HCT116 (cell line): Measurements from ENCODE around the gene EGR4.

Experiments used
- CEBPB ChIP-seq: IDR thresholded peaks from 2 replicates; pipeline ENCODE4 v1.6.1; 2012; ENCODE audit warnings: low read depth
- CTCF ChIP-seq, 3 experiments: fragments of 200-600 bp in 1 of 3; sonication (generic) in 1 of 3; IDR thresholded peaks in 2 of 3; conservative IDR thresholded peaks in 1 of 3; 2 replicates each; pipeline ENCODE4 v1.5.1; 2012 to 2017; ENCODE audit warnings: low read depth in 2 of 3, low read length in 2 of 3, antibody characterized with exemption in 1 of 3, borderline replicate concordance in 1 of 3, control low read depth in 1 of 3, mild to moderate bottlenecking in 1 of 3, mixed read lengths in 1 of 3, mixed run types in 1 of 3, moderate library complexity in 1 of 3; ENCODE audit not compliant: insufficient read depth in 1 of 3
- EZH2phosphoT487 ChIP-seq: fragments of 200-600 bp; IDR thresholded peaks from 2 replicates; pipeline ENCODE4 v1.6.1; 2018; ENCODE audit warnings: antibody characterized with exemption, borderline replicate concordance
- POLR2A ChIP-seq: IDR thresholded peaks from 2 replicates; pipeline ENCODE4 v1.7.0; 2011; ENCODE audit warnings: borderline replicate concordance; ENCODE audit not compliant: insufficient read depth, insufficient read length; ENCODE audit errors: extremely low read depth
- POLR2AphosphoS5 ChIP-seq: IDR thresholded peaks from 2 replicates; pipeline ENCODE4 v1.6.1; 2011; ENCODE audit warnings: mild to moderate bottlenecking, low read depth, low read length, moderate library complexity
- REST ChIP-seq: IDR thresholded peaks from 2 replicates; pipeline ENCODE4 v1.6.1; 2012; ENCODE audit warnings: low read depth
- SP1 ChIP-seq: IDR thresholded peaks from 2 replicates; pipeline ENCODE4 v1.6.1; 2012; ENCODE audit warnings: low read depth
- YY1 ChIP-seq: IDR thresholded peaks from 2 replicates; pipeline ENCODE4 v1.6.1; 2011; ENCODE audit warnings: low read length, low read depth, moderate library complexity, mild to moderate bottlenecking; ENCODE audit not compliant: insufficient replicate concordance; ENCODE audit errors: extremely low read depth
- ZNF274 ChIP-seq: fragments of 200-500 bp; sonication (Bioruptor generic); IDR thresholded peaks from 2 replicates; pipeline ENCODE4 v1.6.1; 2014; ENCODE audit warnings: mild to moderate bottlenecking, low read depth, low read length, inconsistent platforms

GRCh38 chr2:73250872-73251846, 42.2 kb downstream of the EGR4 start:
- TF ChIP-seq CEBPB: no peak
- TF ChIP-seq CTCF (IDR thresholded peaks at IDR 0.05 in 2 of 3, conservative IDR thresholded peaks at IDR 0.05 in 1 of 3; ENCODE audit: borderline replicate concordance in 1 of 3, insufficient read depth in 1 of 3, low read depth in 2 of 3, low read length in 2 of 3): no peak
- no peak for TF ChIP-seq REST
- TF ChIP-seq YY1: no peak
- TF ChIP-seq EZH2phosphoT487: no peak
- no peak for TF ChIP-seq POLR2A
- no peak for TF ChIP-seq SP1
- no peak for TF ChIP-seq ZNF274
- TF ChIP-seq POLR2AphosphoS5: no peak
